Neural cell (in vitro differentiated cells): ENCODE results near the gene S1PR3. TPM values are rescaled to one million over a fixed set of nuclear protein-coding genes. Genes with fewer than 3 reads are reported as not detected.

Experiments used
- H2AFZ ChIP-seq: fragments of 200-600, 300-800 bp; sonication (generic), shearing (Covaris generic); 2 replicates; pipeline ENCODE4 v1.6.0; 2014; ENCODE audit warnings: low read depth, mild to moderate bottlenecking, antibody characterized with exemption, low read length, moderate library complexity
- H3F3A ChIP-seq: fragments of 200-600 bp; shearing (Covaris generic); 2 replicates; pipeline ENCODE4 v1.6.1; 2016; ENCODE audit warnings: mild to moderate bottlenecking, moderate library complexity, mixed read lengths, antibody characterized with exemption, low read length; ENCODE audit not compliant: insufficient read depth, poor library complexity, severe bottlenecking
- H3K27ac ChIP-seq: fragments of 200-600, 300-800 bp; sonication (generic), shearing (Covaris generic); 2 replicates; pipeline ENCODE4 v1.5.1; 2014; ENCODE audit warnings: mild to moderate bottlenecking, low read length, moderate library complexity
- H3K27me3 ChIP-seq: fragments of 300-800, 200-600 bp; sonication (generic), shearing (Covaris generic); 2 replicates; pipeline ENCODE4 v1.6.0; 2014; ENCODE audit warnings: mild to moderate bottlenecking, low read depth, low read length, moderate library complexity; ENCODE audit not compliant: insufficient read depth
- H3K36me3 ChIP-seq: fragments of 300-800, 200-600 bp; sonication (generic), shearing (Covaris generic); 2 replicates; pipeline ENCODE4 v1.5.1; 2014; ENCODE audit warnings: mild to moderate bottlenecking, antibody characterized with exemption, low read length, moderate library complexity; ENCODE audit not compliant: insufficient read depth
- H3K4me2 ChIP-seq: fragments of 300-800, 200-600 bp; sonication (generic), shearing (Covaris generic); 2 replicates; pipeline ENCODE4 v1.6.0; 2014; ENCODE audit warnings: mild to moderate bottlenecking, low read length
- H3K4me3 ChIP-seq: fragments of 300-800, 200-600 bp; sonication (generic), shearing (Covaris generic); 2 replicates; pipeline ENCODE4 v1.5.1; 2014; ENCODE audit warnings: mild to moderate bottlenecking, low read length, moderate library complexity
- H3K79me2 ChIP-seq: fragments of 200-600 bp; shearing (Covaris generic); replicated peaks from 2 replicates; pipeline ENCODE4 v1.6.0; 2014; ENCODE audit warnings: mild to moderate bottlenecking, low read length, moderate library complexity; ENCODE audit not compliant: insufficient read depth
- H3K9ac ChIP-seq: fragments of 300-800, 200-600 bp; sonication (generic), shearing (Covaris generic); 2 replicates; pipeline ENCODE4 v1.6.1; 2016; ENCODE audit warnings: mild to moderate bottlenecking, low read length, mixed read lengths
- H3K9me2 ChIP-seq: fragments of 200-600 bp; shearing (Covaris generic); 2 replicates; pipeline ENCODE4 v1.6.1; 2016; ENCODE audit warnings: mild to moderate bottlenecking, low read length, mixed read lengths; ENCODE audit not compliant: insufficient read depth
- H3K9me3 ChIP-seq: fragments of 200-600, 300-800 bp; sonication (generic), shearing (Covaris generic); 2 replicates; pipeline ENCODE4 v1.6.1; 2016; ENCODE audit warnings: mild to moderate bottlenecking, mixed run types, low read length, moderate library complexity, mixed read lengths
- H4K20me1 ChIP-seq: fragments of 200-600 bp; shearing (Covaris generic); 2 replicates; pipeline ENCODE4 v1.6.1; 2016; ENCODE audit warnings: mild to moderate bottlenecking, mixed run types; ENCODE audit not compliant: insufficient read depth
- EP300 ChIP-seq: fragments of 450-650 bp; conservative IDR thresholded peaks from 2 replicates; pipeline ENCODE4 v1.6.1; 2014; ENCODE audit warnings: antibody characterized with exemption, mild to moderate bottlenecking, moderate library complexity; ENCODE audit not compliant: poor library complexity, severe bottlenecking
- EZH2 ChIP-seq: fragments of 200-600, 300-800 bp; shearing (Covaris generic), sonication (generic); IDR thresholded peaks from 2 replicates; pipeline ENCODE4 v1.6.1; 2014; ENCODE audit warnings: antibody characterized with exemption, low read length, borderline replicate concordance, mild to moderate bottlenecking; ENCODE audit not compliant: insufficient read depth, poor library complexity, severe bottlenecking
- MXI1 ChIP-seq: fragments of 450-650 bp; conservative IDR thresholded peaks from 2 replicates; pipeline ENCODE4 v1.6.1; 2014; ENCODE audit warnings: antibody characterized with exemption, mild to moderate bottlenecking; ENCODE audit not compliant: poor library complexity, severe bottlenecking
- POLR2AphosphoS5 ChIP-seq: IDR thresholded peaks from 2 replicates; pipeline ENCODE4 v1.6.1; 2012
- RAD21 ChIP-seq: fragments of 450-650 bp; conservative IDR thresholded peaks from 2 replicates; pipeline ENCODE4 v1.6.1; 2014; ENCODE audit warnings: antibody characterized with exemption, mild to moderate bottlenecking, moderate library complexity
- SMC3 ChIP-seq: fragments of 450-650 bp; conservative IDR thresholded peaks from 2 replicates; pipeline ENCODE4 v1.6.1; 2014; ENCODE audit warnings: antibody characterized with exemption, mild to moderate bottlenecking, moderate library complexity; ENCODE audit not compliant: poor library complexity
- TAF1 ChIP-seq: IDR thresholded peaks from 2 replicates; pipeline ENCODE4 v1.6.1; 2012; ENCODE audit warnings: low read depth
- polyA plus RNA-seq: library from polyadenylated mRNA; depleted of rRNA; stranded (reverse); fragments of >200 nt; gene quantifications from 2 replicates; pipeline ENCODE4 v1.2.3, GENCODE V29; 2014
- TF ChIP-seq, protein P1 (sequence below): IDR thresholded peaks from 2 replicates; pipeline ENCODE4 v1.6.1; 2012; ENCODE audit warnings: borderline replicate concordance
- TF ChIP-seq, protein P2 (sequence below): fragments of 450-650 bp; IDR thresholded peaks from 2 replicates; pipeline ENCODE4 v1.5.1; 2014; ENCODE audit warnings: antibody characterized with exemption, mild to moderate bottlenecking, moderate library complexity; ENCODE audit not compliant: poor library complexity, severe bottlenecking

The S1PR3 gene
- polyA plus RNA-seq, 1 donor from 2014 or later: 0.12 TPM

DNA sequence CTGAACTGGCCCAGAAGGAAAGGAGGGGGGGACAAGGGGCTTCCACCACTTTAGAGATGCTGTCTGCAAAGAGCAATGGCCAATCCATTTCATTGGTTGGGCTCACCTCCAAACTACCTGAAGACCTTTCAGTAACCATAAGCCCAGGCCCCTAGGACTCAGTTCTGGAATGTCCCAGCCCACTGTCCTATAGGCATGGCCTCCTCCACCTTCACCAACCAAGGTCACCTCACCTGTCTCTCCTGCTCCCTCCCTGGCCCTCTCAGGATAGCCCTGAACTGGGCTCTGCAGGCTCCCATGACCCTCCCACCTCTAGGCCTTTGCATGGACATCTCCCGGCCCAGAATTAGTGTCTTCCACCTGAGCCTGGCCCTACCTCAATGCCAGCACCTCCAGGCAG, 22.4 kb downstream of the S1PR3 start:
- H3K9me3 ChIP-seq: no peaks in the 10 kb centered on the region
- no peak overlapping the region for H3K27ac ChIP-seq
- H3K79me2 ChIP-seq: no peaks in the 10 kb centered on the region
- TF ChIP-seq SMC3 (no peak), RAD21 (no peak), EZH2 (no peak), MXI1 (no peak)
- TF ChIP-seq, protein P1, sequence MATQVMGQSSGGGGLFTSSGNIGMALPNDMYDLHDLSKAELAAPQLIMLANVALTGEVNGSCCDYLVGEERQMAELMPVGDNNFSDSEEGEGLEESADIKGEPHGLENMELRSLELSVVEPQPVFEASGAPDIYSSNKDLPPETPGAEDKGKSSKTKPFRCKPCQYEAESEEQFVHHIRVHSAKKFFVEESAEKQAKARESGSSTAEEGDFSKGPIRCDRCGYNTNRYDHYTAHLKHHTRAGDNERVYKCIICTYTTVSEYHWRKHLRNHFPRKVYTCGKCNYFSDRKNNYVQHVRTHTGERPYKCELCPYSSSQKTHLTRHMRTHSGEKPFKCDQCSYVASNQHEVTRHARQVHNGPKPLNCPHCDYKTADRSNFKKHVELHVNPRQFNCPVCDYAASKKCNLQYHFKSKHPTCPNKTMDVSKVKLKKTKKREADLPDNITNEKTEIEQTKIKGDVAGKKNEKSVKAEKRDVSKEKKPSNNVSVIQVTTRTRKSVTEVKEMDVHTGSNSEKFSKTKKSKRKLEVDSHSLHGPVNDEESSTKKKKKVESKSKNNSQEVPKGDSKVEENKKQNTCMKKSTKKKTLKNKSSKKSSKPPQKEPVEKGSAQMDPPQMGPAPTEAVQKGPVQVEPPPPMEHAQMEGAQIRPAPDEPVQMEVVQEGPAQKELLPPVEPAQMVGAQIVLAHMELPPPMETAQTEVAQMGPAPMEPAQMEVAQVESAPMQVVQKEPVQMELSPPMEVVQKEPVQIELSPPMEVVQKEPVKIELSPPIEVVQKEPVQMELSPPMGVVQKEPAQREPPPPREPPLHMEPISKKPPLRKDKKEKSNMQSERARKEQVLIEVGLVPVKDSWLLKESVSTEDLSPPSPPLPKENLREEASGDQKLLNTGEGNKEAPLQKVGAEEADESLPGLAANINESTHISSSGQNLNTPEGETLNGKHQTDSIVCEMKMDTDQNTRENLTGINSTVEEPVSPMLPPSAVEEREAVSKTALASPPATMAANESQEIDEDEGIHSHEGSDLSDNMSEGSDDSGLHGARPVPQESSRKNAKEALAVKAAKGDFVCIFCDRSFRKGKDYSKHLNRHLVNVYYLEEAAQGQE: no peak
- no peak overlapping the region for H3K4me2 ChIP-seq
- H3K36me3 ChIP-seq: no peaks in the 10 kb centered on the region
- H4K20me1 ChIP-seq: no peaks in the 10 kb centered on the region
- no peak overlapping the region for H3K9ac ChIP-seq
- H3K9me2 ChIP-seq: no peaks in the 10 kb centered on the region
- no peaks in the 10 kb centered on the region for H3K27me3 ChIP-seq
- H2AFZ ChIP-seq: no peak overlapping the region
- no peak overlapping the region for H3K4me3 ChIP-seq
- H3F3A ChIP-seq: no peaks in the 10 kb centered on the region

DNA sequence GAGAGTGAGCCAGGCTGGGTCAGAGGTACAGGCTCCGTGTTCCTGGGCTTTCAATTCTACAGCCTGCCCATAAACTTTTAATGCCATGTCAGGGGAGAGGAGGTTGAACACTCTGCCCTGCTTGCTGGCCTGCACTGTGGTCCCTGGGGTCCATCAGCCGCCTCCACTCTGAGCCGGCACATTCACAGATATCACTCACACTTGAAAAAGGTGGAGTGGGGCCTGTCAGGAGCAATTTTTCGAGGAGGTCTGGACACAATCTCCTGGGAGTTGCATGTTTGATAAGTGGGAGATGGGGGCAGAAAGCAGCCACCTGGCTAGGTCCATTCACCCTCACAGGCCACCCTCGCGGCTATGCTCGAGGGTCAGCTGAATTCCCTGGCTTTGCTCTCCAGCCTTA, 22.9 kb downstream of the S1PR3 start:
- H3K79me2 ChIP-seq: no peaks in the 10 kb centered on the region
- no peaks in the 10 kb centered on the region for H3K9me2 ChIP-seq
- H3F3A ChIP-seq: no peaks in the 10 kb centered on the region
- no peak overlapping the region for H2AFZ ChIP-seq
- no peaks in the 10 kb centered on the region for H3K27me3 ChIP-seq
- H3K9ac ChIP-seq: no peak overlapping the region
- TF ChIP-seq, protein P1: no peak
- TF ChIP-seq, protein P2, sequence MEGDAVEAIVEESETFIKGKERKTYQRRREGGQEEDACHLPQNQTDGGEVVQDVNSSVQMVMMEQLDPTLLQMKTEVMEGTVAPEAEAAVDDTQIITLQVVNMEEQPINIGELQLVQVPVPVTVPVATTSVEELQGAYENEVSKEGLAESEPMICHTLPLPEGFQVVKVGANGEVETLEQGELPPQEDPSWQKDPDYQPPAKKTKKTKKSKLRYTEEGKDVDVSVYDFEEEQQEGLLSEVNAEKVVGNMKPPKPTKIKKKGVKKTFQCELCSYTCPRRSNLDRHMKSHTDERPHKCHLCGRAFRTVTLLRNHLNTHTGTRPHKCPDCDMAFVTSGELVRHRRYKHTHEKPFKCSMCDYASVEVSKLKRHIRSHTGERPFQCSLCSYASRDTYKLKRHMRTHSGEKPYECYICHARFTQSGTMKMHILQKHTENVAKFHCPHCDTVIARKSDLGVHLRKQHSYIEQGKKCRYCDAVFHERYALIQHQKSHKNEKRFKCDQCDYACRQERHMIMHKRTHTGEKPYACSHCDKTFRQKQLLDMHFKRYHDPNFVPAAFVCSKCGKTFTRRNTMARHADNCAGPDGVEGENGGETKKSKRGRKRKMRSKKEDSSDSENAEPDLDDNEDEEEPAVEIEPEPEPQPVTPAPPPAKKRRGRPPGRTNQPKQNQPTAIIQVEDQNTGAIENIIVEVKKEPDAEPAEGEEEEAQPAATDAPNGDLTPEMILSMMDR: no peak
- TF ChIP-seq MXI1: no peak
- no peak for TF ChIP-seq EZH2
- TF ChIP-seq RAD21: no peak
- TF ChIP-seq EP300: no peak
- no peak for TF ChIP-seq SMC3
- TF ChIP-seq TAF1: no peak
- no peak for TF ChIP-seq POLR2AphosphoS5
- no peak overlapping the region for H3K4me2 ChIP-seq
- no peaks in the 10 kb centered on the region for H4K20me1 ChIP-seq
- H3K4me3 ChIP-seq: no peak overlapping the region
- H3K27ac ChIP-seq: no peak overlapping the region
- no peaks in the 10 kb centered on the region for H3K36me3 ChIP-seq
- no peaks in the 10 kb centered on the region for H3K9me3 ChIP-seq
